ENCODE measurements around the gene TMEM204.

- no peak for TF ChIP-seq CTCF (IDR thresholded peaks at IDR 0.05)
- TF ChIP-seq POLR2AphosphoS5 (IDR thresholded peaks at IDR 0.05) = no peak
- no peak for TF ChIP-seq POLR2A (IDR thresholded peaks at IDR 0.05)
Measured at GRCh38 chr16:1552129-1552528, 18.7 kb downstream of the TMEM204 start.

Data from suprapubic skin (tissue), 4 donors.